Adrenal gland (tissue), 5 donors: ENCODE results near the gene GLYR1.

ENCODE experiments used
- POLR2A ChIP-seq, 2 donors: fragments of 450-650 bp; IDR thresholded peaks; one replicate each; pipeline ENCODE4 v1.6.1; 2017; ENCODE audit warnings: antibody characterized with exemption in 2 of 2, mild to moderate bottlenecking in 2 of 2, moderate library complexity in 1 of 2
- TF ChIP-seq, protein P1 (sequence below), 6 experiments: fragments of 450-650 bp in 4 of 6; fragments of 200-600 bp in 2 of 6; sonication (generic) in 1 of 6; IDR thresholded peaks; 1 replicate in 5 of 6; 2 replicates in 1 of 6; pipeline versions ENCODE4 v1.5.1 to v1.8.0; 2016 to 2021; ENCODE audit warnings: antibody characterized with exemption in 6 of 6, mild to moderate bottlenecking in 2 of 6, moderate library complexity in 1 of 6
- donor health status: DM: no; HTN: no; CAD: no.

DNA sequence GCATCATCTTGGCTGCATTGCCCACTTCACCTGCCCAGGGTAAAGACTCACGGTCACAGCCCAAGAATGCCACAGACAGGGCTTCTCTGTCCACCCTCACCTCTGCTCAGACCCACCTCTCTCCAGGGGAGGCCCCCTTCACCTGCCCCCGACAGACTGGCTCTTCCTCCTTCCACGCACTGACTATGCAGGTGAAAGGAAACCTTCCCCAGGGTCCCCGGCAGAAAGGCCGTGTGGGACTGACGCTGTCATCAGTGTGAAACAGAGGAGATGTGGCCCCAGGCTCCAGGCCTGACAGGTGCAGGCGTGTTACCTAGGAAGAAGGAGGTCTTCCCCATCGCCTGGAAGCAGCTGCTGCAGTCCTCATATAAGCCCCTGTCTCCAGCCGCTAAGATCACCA, 35.3 kb downstream of the GLYR1 start:
- TF ChIP-seq, protein P1, sequence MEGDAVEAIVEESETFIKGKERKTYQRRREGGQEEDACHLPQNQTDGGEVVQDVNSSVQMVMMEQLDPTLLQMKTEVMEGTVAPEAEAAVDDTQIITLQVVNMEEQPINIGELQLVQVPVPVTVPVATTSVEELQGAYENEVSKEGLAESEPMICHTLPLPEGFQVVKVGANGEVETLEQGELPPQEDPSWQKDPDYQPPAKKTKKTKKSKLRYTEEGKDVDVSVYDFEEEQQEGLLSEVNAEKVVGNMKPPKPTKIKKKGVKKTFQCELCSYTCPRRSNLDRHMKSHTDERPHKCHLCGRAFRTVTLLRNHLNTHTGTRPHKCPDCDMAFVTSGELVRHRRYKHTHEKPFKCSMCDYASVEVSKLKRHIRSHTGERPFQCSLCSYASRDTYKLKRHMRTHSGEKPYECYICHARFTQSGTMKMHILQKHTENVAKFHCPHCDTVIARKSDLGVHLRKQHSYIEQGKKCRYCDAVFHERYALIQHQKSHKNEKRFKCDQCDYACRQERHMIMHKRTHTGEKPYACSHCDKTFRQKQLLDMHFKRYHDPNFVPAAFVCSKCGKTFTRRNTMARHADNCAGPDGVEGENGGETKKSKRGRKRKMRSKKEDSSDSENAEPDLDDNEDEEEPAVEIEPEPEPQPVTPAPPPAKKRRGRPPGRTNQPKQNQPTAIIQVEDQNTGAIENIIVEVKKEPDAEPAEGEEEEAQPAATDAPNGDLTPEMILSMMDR (IDR thresholded peaks at IDR 0.05) = no peak
- TF ChIP-seq POLR2A (IDR thresholded peaks at IDR 0.05) = no peak
